ENCODE results near the gene APOBEC3B.
A peak's percentile ranks its signal among the peaks of the same experiment; 100 is the strongest.

APOBEC3B gene

DNA sequence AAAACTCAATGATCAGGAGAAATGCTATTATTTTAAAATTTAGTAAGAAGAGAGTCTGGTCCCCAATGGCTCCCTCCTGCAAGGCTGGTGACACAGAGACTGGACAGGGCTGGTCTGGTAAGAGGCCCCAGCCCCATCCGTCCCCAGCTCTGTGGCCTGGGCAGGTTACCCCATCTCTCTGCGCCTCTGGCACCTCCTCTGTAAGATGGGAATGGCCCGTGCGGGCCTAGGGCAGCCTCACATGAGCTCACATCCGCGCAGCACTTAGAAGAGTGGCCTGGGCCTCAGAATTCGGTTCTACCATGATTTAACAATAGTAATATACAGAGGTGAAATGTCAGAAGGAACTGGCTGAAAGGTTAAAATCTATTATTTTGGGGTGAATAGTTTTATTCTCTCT is 59.8 kb downstream of the APOBEC3B start:
- no peak for DNase-seq (ENCODE audit: low read depth)
- TF ChIP-seq, protein P1, sequence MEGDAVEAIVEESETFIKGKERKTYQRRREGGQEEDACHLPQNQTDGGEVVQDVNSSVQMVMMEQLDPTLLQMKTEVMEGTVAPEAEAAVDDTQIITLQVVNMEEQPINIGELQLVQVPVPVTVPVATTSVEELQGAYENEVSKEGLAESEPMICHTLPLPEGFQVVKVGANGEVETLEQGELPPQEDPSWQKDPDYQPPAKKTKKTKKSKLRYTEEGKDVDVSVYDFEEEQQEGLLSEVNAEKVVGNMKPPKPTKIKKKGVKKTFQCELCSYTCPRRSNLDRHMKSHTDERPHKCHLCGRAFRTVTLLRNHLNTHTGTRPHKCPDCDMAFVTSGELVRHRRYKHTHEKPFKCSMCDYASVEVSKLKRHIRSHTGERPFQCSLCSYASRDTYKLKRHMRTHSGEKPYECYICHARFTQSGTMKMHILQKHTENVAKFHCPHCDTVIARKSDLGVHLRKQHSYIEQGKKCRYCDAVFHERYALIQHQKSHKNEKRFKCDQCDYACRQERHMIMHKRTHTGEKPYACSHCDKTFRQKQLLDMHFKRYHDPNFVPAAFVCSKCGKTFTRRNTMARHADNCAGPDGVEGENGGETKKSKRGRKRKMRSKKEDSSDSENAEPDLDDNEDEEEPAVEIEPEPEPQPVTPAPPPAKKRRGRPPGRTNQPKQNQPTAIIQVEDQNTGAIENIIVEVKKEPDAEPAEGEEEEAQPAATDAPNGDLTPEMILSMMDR (IDR thresholded peaks at IDR 0.05; ENCODE audit: insufficient read depth, low read depth, low read length, missing control alignments): no peak
- peak overlapping the region; percentile 99 for H3K4me3 ChIP-seq (ENCODE audit: low read depth, low read length)

Data from GM12865 (cell line).